ENCODE data around the gene FHL2.

FHL2 gene

DNA sequence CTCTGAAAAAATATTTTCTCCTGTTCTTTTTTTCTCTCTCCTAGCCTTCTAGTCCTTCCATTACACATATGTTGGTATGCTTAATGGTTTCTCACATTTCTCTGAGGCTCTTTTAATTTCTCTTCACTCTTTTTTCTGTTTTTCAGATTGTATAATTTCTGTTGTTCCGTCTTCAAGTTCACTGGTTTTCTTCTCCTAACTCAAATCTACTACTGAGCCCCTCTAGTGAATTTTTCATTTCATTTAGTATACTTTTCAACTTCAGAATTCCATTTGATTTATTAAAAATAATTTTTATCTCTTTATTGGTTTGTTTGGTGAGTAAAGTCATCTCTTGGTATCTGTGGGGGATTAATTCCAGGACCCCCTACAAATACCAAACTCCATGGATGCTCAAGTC is 41.7 kb downstream of the FHL2 start:
- DNase-seq (ENCODE audit: low spot score in 2 of 2): no peak
- in situ Hi-C loops (cut with MboI; ENCODE audit: low sequenced_read_pairs): loop anchor here (25.0 kb wide), 1 partner anchor 1180 kb away; no protein-coding TSS in a partner anchor
- peaks cover 55% of the 10 kb centered on the region for H3K36me3 ChIP-seq (replicated peaks)
- H3K27me3 ChIP-seq (ENCODE audit: low read depth): no peaks in the 10 kb centered on the region
- no peak overlapping the region for H3K4me3 ChIP-seq
- H3K9me3 ChIP-seq: no peaks in the 10 kb centered on the region
- H3K4me1 ChIP-seq: no peaks in the 10 kb centered on the region

DNA sequence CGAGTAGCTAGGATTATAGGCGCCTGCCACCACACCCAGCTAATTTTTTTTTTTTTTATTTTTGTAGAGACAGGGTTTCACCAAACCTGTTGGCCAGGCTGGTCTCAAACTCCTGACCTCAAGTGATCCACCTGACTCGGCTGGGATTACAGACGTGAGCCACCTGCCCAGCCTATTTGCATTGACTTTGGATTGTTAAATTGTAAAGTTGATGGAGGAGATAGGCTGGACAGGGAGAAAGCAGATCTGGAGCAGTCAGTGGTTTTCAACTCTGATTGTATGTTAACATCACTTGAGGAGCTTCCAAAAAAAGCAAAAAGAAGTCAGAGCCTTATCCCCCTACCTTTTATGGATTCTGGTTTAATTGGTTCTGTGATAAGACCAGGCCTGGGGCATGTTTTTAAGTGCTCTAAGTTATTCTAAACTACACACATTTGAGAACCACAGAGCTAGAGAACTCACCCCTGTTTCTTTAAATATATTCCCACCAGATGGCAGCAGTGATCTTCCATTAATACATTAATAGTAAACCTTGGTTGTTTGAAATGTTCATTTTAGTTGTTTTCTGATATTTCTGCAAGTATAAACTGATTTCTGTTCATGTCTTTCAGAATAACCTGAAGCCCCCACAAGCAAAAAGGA is 54.0 kb downstream of the FHL2 start:
- in situ Hi-C loops (cut with MboI; ENCODE audit: low sequenced_read_pairs): loop anchor here (25.0 kb wide), 1 partner anchor 483 kb away; the partner anchor contains the start of gene POU3F3
- Histone ChIP-seq H3K27me3 (ENCODE audit: low read depth) (no peaks in the 10 kb centered on the region), H3K36me3 (replicated peaks) (peaks cover 70% of the 10 kb centered on the region), H3K4me3 (no peak overlapping the region), H3K4me1 (no peaks in the 10 kb centered on the region), H3K9me3 (no peaks in the 10 kb centered on the region)
- DNase-seq (ENCODE audit: low spot score in 2 of 2): no peak

GRCh38 chr2:105339414-105339813 is 59.4 kb downstream of the FHL2 start:
- in situ Hi-C loops (cut with MboI; ENCODE audit: low sequenced_read_pairs): loop anchor here (25.0 kb wide), 1 partner anchor 477 kb away; the partner anchor contains the start of gene POU3F3
- peaks cover 14% of the 10 kb centered on the region for H3K4me1 ChIP-seq
- peaks cover 37% of the 10 kb centered on the region for H3K36me3 ChIP-seq (replicated peaks)
- H3K4me3 ChIP-seq: no peak overlapping the region; the same call in 1 of the 2 replicates
- no peak for DNase-seq (ENCODE audit: low spot score in 2 of 2)
- H3K27me3 ChIP-seq (ENCODE audit: low read depth): no peaks in the 10 kb centered on the region
- no peaks in the 10 kb centered on the region for H3K9me3 ChIP-seq

GRCh38 chr2:105338020-105338385 is 60.8 kb downstream of the FHL2 start:
- H3K27me3 ChIP-seq (ENCODE audit: low read depth): no peaks in the 10 kb centered on the region
- H3K36me3 ChIP-seq (replicated peaks): peaks cover 31% of the 10 kb centered on the region
- H3K4me1 ChIP-seq: peaks cover 14% of the 10 kb centered on the region
- no peaks in the 10 kb centered on the region for H3K9me3 ChIP-seq
- H3K4me3 ChIP-seq: peak overlapping the region; percentile 91
- in situ Hi-C loops (cut with MboI; ENCODE audit: low sequenced_read_pairs): loop anchor here (25.0 kb wide), 1 partner anchor 476 kb away; the partner anchor contains the start of gene POU3F3
- DNase-seq (ENCODE audit: low spot score in 2 of 2): no peak

DNA sequence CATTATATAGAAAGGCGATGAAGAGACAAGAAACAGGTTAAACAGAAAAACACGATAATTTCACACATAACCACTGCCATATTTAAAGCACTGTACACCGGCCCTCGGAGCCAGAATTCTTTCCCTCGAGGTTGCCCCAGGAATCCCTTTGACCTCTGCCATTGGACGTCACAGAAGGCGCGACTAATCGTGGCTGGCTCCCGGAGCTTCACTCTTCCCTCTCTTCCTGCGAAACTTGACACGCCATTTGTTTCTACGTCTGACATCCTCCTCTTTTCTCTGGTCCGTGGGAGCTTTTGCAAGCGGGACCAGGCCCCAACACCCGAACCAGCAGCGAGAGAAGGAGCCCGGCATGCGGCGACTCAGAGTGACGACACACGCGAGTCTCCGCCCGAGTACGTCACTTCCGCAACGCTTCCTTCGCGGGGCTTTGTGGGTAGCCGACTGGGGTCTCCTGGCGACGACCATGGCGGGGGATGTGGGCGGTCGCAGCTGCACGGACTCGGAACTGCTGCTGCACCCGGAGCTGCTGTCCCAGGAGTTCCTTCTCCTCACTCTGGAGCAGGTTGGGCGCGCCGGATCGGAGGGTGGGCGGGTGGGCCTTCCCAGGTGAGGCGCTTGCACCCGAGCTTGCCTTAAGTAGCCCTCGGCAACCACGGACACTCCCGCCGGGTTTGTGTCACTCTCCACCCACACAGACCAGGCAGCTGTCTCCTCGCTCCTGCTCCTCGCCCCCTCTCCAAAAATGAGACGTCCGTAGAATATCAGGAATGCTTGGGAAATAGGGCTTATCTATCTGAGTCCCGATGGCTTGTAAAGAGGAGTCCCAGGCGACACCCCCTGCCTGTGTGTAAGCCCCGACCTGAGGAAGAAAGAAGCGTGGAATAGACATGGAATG is 61.5 kb downstream of the FHL2 start, which contains the start of gene C2orf49:
Gene C2orf49 (plus strand): TSS at position 419 of the 898 bp plus-strand sequence. CDS start 48 bp downstream, at position 467.
- H3K36me3 ChIP-seq (replicated peaks): peaks cover 27% of the 10 kb centered on the region
- in situ Hi-C loops (cut with MboI; ENCODE audit: low sequenced_read_pairs): loop anchor here (25.0 kb wide), 1 partner anchor 475 kb away; the partner anchor contains the start of gene POU3F3
- DNase-seq (ENCODE audit: low spot score in 2 of 2): peak; percentile 71 to 91
- H3K4me3 ChIP-seq: peak within 1 kb of the TSS; percentile 91
- H3K4me1 ChIP-seq: peaks cover 14% of the 10 kb centered on the region
- no peaks in the 10 kb centered on the region for H3K9me3 ChIP-seq
- H3K27me3 ChIP-seq (ENCODE audit: low read depth): no peaks in the 10 kb centered on the region

DNA sequence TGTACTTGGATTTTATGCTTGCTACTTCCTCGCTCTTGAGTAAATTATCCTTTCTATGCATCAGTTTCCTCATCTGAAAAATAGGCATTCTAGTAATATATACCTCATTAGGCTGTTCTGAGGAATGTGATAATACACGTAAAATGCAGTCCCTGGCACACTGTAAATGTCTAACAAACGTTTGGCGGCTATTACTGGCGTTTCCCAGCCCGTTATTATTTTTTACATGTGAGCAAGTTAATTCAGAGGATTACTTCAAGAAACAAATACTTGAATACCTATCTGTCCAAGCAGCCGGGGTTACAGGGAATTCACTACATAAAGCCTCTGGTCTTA is 62.1 kb downstream of the FHL2 start:
- Histone ChIP-seq H3K27me3 (ENCODE audit: low read depth) (no peaks in the 10 kb centered on the region), H3K4me3 (peak overlapping the region; percentile 91), H3K36me3 (replicated peaks) (peaks cover 22% of the 10 kb centered on the region), H3K4me1 (peaks cover 14% of the 10 kb centered on the region), H3K9me3 (no peaks in the 10 kb centered on the region)
- DNase-seq (ENCODE audit: low spot score in 2 of 2): no peak
- in situ Hi-C loops (cut with MboI; ENCODE audit: low sequenced_read_pairs): loop anchor here (25.0 kb wide), 1 partner anchor 474 kb away; the partner anchor contains the start of gene POU3F3

- no peak overlapping the region for H3K4me3 ChIP-seq
- H3K9me3 ChIP-seq: no peaks in the 10 kb centered on the region
- in situ Hi-C loops (cut with MboI; ENCODE audit: low sequenced_read_pairs): loop anchor here (25.0 kb wide), 1 partner anchor 473 kb away; the partner anchor contains the start of gene POU3F3
- no peaks in the 10 kb centered on the region for H3K27me3 ChIP-seq (ENCODE audit: low read depth)
- H3K36me3 ChIP-seq (replicated peaks): peaks cover 10% of the 10 kb centered on the region
- peaks cover 22% of the 10 kb centered on the region for H3K4me1 ChIP-seq
- DNase-seq (ENCODE audit: low spot score in 2 of 2): no peak
Observed at GRCh38 chr2:105335469-105335868, 63.4 kb downstream of the FHL2 start.

DNA sequence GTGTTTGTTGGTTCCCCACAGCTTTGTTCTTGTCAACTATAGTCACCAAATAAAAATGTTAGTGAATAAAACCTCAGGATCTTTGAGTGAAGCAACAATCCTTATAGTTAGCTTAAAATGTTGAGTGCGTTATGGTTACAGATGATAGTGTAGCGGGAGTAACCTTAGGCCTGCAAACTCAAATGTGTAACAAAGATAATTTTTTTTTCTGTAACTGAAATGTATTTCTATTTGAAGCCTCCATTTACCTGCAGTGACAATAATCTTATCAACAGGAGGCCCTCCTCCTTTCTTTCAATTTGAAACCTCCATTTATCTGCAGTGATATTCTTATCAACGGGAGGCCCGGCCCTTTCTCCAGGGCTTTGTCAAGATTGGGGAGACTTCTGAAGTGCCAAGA is 64.6 kb downstream of the FHL2 start:
- Histone ChIP-seq H3K27me3 (ENCODE audit: low read depth) (no peaks in the 10 kb centered on the region), H3K4me3 (no peak overlapping the region), H3K4me1 (peaks cover 28% of the 10 kb centered on the region), H3K36me3 (replicated peaks) (no peaks in the 10 kb centered on the region; the same call in 1 of the 2 replicates), H3K9me3 (no peaks in the 10 kb centered on the region)
- in situ Hi-C loops (cut with MboI; ENCODE audit: low sequenced_read_pairs): loop anchor here (25.0 kb wide), 1 partner anchor 472 kb away; the partner anchor contains the start of gene POU3F3
- DNase-seq (ENCODE audit: low spot score in 2 of 2): no peak

- Histone ChIP-seq H3K4me3 (no peak overlapping the region), H3K36me3 (replicated peaks) (peaks cover 3% of the 10 kb centered on the region; the same call in 1 of the 2 replicates), H3K27me3 (ENCODE audit: low read depth) (no peaks in the 10 kb centered on the region), H3K4me1 (peaks cover 21% of the 10 kb centered on the region), H3K9me3 (no peaks in the 10 kb centered on the region)
- in situ Hi-C loops (cut with MboI; ENCODE audit: low sequenced_read_pairs): loop anchor here (25.0 kb wide), 1 partner anchor 469 kb away; the partner anchor contains the start of gene POU3F3
- DNase-seq (ENCODE audit: low spot score in 2 of 2): peak in 1 of 2 experiments; percentile 18
Observed at GRCh38 chr2:105330681-105331375, 68.0 kb downstream of the FHL2 start.

DNA sequence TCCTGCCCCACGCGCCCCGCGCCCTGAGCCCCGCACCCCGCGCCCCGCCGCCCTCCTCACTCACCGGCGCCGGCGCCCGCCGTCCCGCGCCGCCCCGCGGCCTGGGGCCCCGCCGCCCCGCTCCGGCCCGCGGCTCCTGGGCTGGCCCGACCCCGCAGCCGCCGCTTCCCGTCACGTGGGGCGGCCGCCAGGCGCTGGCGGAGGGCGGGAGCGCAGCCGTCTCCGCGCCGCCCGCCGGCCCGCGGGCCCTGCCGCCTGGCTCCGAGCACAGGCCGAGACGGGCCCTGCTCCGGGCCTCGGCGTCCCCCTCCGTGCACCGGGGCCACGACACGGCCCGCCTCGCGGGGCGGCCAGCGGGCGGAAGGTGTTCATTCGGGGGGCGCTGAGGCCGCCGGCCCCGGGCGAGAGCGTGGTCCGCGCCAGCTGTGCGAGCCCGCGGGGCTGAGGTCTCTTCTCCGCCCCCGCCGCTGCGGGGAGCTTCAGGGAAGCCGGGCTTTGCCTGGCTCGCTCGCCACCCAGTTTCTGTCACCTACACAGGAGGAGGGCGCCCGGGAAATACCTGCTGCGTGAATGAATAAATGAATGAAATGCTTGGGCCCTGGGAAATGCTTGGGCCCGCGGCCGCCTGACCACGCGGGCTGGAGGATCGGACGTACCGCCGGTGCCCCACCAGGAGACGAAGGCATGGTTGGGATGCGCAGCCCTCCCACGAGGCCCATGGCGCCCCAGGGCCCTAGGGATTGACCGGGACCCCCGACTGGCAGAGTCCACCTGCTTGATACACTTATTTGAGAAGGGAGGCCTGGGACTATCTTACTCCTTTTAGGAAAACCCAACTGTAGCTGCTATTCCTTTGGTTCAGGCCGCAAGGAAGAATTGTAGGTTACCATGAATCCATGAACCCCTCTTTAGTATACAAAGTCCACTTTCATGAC is 69.0 kb downstream of the FHL2 start, which contains the start of gene TGFBRAP1:
Gene TGFBRAP1 (minus strand): TSS at position 175 of the 935 bp plus-strand sequence. CDS start 21,434 bp downstream, outside the sequence.
- peaks cover 20% of the 10 kb centered on the region for H3K4me1 ChIP-seq
- H3K36me3 ChIP-seq (replicated peaks): peaks cover 3% of the 10 kb centered on the region; the same call in 1 of the 2 replicates
- DNase-seq (ENCODE audit: low spot score in 2 of 2): peak; percentile 20 to 58
- in situ Hi-C loops (cut with MboI; ENCODE audit: low sequenced_read_pairs): loop anchor here (25.0 kb wide), 1 partner anchor 468 kb away; the partner anchor contains the start of gene POU3F3
- H3K4me3 ChIP-seq: peak within 1 kb of the TSS; percentile 43
- H3K27me3 ChIP-seq (ENCODE audit: low read depth): no peaks in the 10 kb centered on the region
- no peaks in the 10 kb centered on the region for H3K9me3 ChIP-seq

DNA sequence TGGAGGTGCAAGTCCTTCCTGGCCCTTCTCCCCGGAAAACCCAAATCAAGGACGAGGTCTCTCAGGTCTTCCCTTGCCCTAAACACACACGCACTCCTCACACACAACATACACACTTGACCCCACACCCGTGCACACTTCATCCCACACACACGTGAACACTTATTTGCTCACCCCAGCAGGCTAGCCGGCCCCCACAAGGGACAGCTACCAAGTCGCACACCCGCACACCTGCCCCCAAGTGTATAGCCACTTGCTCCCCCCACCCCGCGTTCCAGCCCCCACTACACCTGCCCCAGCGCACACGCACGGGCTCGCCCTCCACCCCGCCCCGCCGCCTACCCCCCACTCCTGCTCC is 69.7 kb downstream of the FHL2 start:
- H3K27me3 ChIP-seq (ENCODE audit: low read depth): no peaks in the 10 kb centered on the region
- H3K4me3 ChIP-seq: peak overlapping the region; percentile 43
- no peak for DNase-seq (ENCODE audit: low spot score in 2 of 2)
- H3K4me1 ChIP-seq: peaks cover 20% of the 10 kb centered on the region
- peaks cover 3% of the 10 kb centered on the region; the same call in 1 of the 2 replicates for H3K36me3 ChIP-seq (replicated peaks)
- no peaks in the 10 kb centered on the region for H3K9me3 ChIP-seq
- in situ Hi-C loops (cut with MboI; ENCODE audit: low sequenced_read_pairs): loop anchor here (25.0 kb wide), 1 partner anchor 467 kb away; the partner anchor contains the start of gene POU3F3
